ENCODE results near the gene CDPF1.

DNA sequence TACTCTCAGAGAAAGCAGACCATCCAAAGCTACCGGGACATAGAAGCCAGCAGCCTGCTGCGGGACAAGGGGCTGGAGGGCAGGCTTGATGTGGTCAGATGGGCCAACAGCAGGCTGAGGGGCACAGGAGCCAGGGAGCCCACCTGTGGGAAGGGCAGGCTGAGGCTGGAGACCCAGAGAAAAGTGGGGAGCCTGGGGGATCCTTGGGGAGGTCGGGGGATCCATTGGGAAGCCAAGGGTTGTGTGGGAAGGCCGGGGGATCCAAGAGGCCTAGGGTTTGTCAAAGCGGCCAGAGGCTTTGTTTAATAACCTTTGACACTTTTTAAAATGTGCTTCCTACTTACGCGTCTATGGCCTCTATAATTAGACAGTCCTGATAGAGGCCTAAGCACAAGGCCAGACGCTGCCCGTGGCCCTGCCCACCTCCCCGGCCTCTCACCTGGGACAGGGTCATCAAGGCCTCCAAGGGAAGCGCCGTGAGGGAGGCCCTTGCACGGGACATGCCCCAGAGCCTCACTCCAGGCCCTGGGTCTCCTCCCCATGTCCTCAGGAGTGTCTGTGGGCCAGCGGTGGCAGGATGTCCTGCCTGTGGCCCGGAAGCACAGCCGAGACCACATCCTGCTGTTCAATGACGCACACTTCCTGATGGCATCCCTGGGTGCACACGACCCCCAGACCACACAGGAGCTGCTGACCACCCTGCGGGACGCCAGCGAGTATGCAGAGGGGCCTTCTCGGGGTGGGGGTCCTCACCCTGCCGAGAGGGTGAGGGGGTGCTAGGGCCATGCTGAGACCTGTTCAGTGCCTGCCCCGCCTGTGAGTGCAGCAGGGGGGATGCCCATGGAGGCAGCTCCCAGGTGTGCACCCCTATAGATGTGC lies 38.0 kb upstream of the CDPF1 start:
- TF ChIP-seq, protein P1, sequence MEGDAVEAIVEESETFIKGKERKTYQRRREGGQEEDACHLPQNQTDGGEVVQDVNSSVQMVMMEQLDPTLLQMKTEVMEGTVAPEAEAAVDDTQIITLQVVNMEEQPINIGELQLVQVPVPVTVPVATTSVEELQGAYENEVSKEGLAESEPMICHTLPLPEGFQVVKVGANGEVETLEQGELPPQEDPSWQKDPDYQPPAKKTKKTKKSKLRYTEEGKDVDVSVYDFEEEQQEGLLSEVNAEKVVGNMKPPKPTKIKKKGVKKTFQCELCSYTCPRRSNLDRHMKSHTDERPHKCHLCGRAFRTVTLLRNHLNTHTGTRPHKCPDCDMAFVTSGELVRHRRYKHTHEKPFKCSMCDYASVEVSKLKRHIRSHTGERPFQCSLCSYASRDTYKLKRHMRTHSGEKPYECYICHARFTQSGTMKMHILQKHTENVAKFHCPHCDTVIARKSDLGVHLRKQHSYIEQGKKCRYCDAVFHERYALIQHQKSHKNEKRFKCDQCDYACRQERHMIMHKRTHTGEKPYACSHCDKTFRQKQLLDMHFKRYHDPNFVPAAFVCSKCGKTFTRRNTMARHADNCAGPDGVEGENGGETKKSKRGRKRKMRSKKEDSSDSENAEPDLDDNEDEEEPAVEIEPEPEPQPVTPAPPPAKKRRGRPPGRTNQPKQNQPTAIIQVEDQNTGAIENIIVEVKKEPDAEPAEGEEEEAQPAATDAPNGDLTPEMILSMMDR (IDR thresholded peaks at IDR 0.05), result no peak
- no peak for TF ChIP-seq POLR2A (IDR thresholded peaks at IDR 0.05)
